Glutamatergic neuron (in vitro differentiated cells): ENCODE results near the gene HIKESHI. TPM values are rescaled to one million over a fixed set of nuclear protein-coding genes. Genes with fewer than 3 reads are reported as not detected.

Experiments
- DNase-seq: peaks from one replicate; pipeline ENCODE4 v3.0.0; 2022
- H3K27ac Mint-ChIP-seq: one replicate; pipeline ENCODE4 v1.8.0; 2020; ENCODE audit warnings: mild to moderate bottlenecking, mixed read lengths, inconsistent platforms; ENCODE audit not compliant: unreplicated experiment
- H3K27me3 Mint-ChIP-seq: one replicate; pipeline ENCODE4 v1.8.0; 2020; ENCODE audit warnings: mild to moderate bottlenecking, moderate library complexity, mixed read lengths, inconsistent platforms; ENCODE audit not compliant: unreplicated experiment
- H3K36me3 Mint-ChIP-seq: one replicate; pipeline ENCODE4 v1.8.0; 2020; ENCODE audit warnings: mild to moderate bottlenecking, mixed read lengths, inconsistent platforms; ENCODE audit not compliant: unreplicated experiment
- H3K4me1 Mint-ChIP-seq: one replicate; pipeline ENCODE4 v1.8.0; 2020; ENCODE audit warnings: mild to moderate bottlenecking, low read depth, mixed read lengths, inconsistent platforms; ENCODE audit not compliant: unreplicated experiment
- H3K4me3 Mint-ChIP-seq: one replicate; pipeline ENCODE4 v1.8.0; 2020; ENCODE audit warnings: mild to moderate bottlenecking, mixed read lengths, inconsistent platforms; ENCODE audit not compliant: unreplicated experiment
- H3K9me3 Mint-ChIP-seq: one replicate; pipeline ENCODE4 v1.8.0; 2020; ENCODE audit warnings: mild to moderate bottlenecking, moderate library complexity, mixed read lengths, inconsistent platforms; ENCODE audit not compliant: unreplicated experiment
- total RNA-seq: library from RNA; stranded (reverse); fragmentation: NEBNext Ultra II Directional; extraction: Animal tissue kit (Norgen Biotek cat#: 25700); gene quantifications from one replicate; pipeline ENCODE4 v1.2.1, GENCODE V29; 2021; ENCODE audit not compliant: unreplicated experiment
- TF ChIP-seq, protein P1 (sequence below): fragments of 200-600 bp; sonication (generic); IDR thresholded peaks from one replicate; pipeline ENCODE4 v1.5.0; 2021; ENCODE audit not compliant: partially characterized antibody, unreplicated experiment

Gene HIKESHI
- total RNA-seq, 1 donor from 2014 or later: 44.7 TPM

GRCh38 chr11:86365546-86365945 lies 63.5 kb downstream of the HIKESHI start:
- no peak overlapping the region for H3K4me3 Mint-ChIP-seq
- no peaks in the 10 kb centered on the region for H3K27me3 Mint-ChIP-seq
- no peaks in the 10 kb centered on the region for H3K4me1 Mint-ChIP-seq
- no peaks in the 10 kb centered on the region for H3K36me3 Mint-ChIP-seq
- DNase-seq: no peak
- no peaks in the 10 kb centered on the region for H3K9me3 Mint-ChIP-seq
- no peak overlapping the region for H3K27ac Mint-ChIP-seq
- TF ChIP-seq, protein P1, sequence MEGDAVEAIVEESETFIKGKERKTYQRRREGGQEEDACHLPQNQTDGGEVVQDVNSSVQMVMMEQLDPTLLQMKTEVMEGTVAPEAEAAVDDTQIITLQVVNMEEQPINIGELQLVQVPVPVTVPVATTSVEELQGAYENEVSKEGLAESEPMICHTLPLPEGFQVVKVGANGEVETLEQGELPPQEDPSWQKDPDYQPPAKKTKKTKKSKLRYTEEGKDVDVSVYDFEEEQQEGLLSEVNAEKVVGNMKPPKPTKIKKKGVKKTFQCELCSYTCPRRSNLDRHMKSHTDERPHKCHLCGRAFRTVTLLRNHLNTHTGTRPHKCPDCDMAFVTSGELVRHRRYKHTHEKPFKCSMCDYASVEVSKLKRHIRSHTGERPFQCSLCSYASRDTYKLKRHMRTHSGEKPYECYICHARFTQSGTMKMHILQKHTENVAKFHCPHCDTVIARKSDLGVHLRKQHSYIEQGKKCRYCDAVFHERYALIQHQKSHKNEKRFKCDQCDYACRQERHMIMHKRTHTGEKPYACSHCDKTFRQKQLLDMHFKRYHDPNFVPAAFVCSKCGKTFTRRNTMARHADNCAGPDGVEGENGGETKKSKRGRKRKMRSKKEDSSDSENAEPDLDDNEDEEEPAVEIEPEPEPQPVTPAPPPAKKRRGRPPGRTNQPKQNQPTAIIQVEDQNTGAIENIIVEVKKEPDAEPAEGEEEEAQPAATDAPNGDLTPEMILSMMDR: no peak

- Mint-ChIP-seq H3K4me3 (no peak overlapping the region), H3K36me3 (no peaks in the 10 kb centered on the region), H3K9me3 (no peaks in the 10 kb centered on the region), H3K27ac (no peak overlapping the region), H3K27me3 (peaks cover 2% of the 10 kb centered on the region), H3K4me1 (peaks cover 2% of the 10 kb centered on the region)
- TF ChIP-seq, protein P1: no peak
- no peak for DNase-seq
Observed at GRCh38 chr11:86369668-86370067, 67.6 kb downstream of the HIKESHI start.

DNA sequence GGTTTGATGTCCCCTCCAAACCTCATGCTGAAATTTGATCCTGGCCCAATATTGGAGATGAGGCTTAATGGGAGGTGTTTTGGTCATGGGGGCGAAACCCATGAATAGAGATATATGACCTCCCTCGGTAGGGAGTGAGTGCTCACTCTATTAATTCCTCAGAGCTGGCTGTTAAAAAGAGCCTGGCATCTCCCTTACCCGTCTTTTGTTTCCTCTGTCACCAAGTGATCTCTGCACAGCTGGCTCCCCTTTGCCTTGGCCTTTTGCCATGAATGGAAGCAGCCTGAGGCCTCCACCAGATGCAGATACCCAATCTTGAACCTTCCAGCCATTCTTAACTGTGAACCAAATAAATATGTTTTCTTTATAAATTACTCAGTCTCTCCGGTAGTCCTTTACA lies 68.1 kb downstream of the HIKESHI start:
- H3K27me3 Mint-ChIP-seq: peaks cover 2% of the 10 kb centered on the region
- H3K36me3 Mint-ChIP-seq: no peaks in the 10 kb centered on the region
- TF ChIP-seq, protein P1: no peak
- no peak overlapping the region for H3K4me3 Mint-ChIP-seq
- DNase-seq: no peak
- peaks cover 2% of the 10 kb centered on the region for H3K4me1 Mint-ChIP-seq
- no peaks in the 10 kb centered on the region for H3K9me3 Mint-ChIP-seq
- H3K27ac Mint-ChIP-seq: no peak overlapping the region

DNA sequence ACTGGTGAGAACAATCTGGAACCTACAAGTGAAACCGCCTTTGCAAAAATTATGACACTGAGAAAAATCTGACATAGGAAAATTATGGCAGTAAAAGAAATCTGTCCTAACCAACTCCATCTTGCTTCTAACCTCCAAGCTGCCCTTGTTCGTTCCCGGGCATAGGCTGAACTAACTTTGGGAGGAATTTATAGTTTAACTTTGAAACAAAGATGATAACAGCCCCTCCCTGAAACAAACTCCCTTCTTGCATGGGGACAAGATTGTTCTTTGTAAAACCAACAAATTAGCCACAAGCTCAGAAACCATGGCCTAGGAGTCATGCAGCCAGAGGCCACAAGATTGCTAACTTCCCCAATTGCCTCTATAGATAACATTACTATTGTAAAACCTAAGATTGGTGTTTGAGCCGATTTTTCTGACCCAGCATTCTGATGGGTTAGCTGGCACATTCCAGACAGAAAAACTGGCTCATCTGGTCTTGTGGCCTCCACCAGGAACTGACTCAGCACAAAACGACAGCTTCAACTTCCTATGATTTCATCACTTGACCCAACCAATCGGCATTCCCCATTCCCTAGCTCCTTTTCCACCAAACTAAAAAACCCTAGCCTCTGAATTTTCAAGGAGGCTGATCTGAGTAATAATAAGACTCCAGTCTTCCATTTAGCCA lies 69.0 kb downstream of the HIKESHI start:
- H3K4me1 Mint-ChIP-seq: peaks cover 2% of the 10 kb centered on the region
- no peak for DNase-seq
- no peak overlapping the region for H3K4me3 Mint-ChIP-seq
- TF ChIP-seq, protein P1: no peak
- H3K27me3 Mint-ChIP-seq: peaks cover 2% of the 10 kb centered on the region
- H3K36me3 Mint-ChIP-seq: no peaks in the 10 kb centered on the region
- H3K9me3 Mint-ChIP-seq: no peaks in the 10 kb centered on the region
- no peak overlapping the region for H3K27ac Mint-ChIP-seq

DNA sequence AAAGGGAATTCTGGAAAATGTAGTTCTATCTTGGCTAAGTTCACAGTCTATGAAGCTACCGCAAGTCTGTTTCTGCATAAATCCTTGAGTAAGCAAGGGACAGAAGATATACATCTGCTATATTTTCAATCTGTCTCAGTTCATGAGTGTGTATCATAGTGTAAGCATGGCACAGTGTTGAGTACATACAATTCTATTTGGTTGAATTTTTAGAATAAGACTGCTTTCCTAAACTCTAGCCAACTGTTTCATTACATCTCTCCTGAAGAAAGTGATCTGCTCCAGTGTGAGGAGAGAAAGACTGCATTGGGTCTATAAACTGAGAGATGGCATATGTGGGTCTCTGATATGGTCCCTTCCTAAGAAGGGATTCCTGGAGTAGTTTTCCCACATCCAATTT lies 70.0 kb downstream of the HIKESHI start:
- Mint-ChIP-seq H3K4me1 (peaks cover 2% of the 10 kb centered on the region), H3K36me3 (no peaks in the 10 kb centered on the region), H3K27me3 (peaks cover 2% of the 10 kb centered on the region), H3K9me3 (no peaks in the 10 kb centered on the region), H3K4me3 (no peak overlapping the region), H3K27ac (no peak overlapping the region)
- DNase-seq: no peak
- TF ChIP-seq, protein P1: no peak
